Nephron progenitor cell (in vitro differentiated cells): ENCODE data around the gene PRPF19.
A peak's percentile ranks its signal among the peaks of the same experiment; 100 is the strongest.

Source experiments
- DNase-seq: peaks from one replicate; pipeline ENCODE4 v3.0.0; 2021
- H3K27ac Mint-ChIP-seq: 2 replicates; pipeline ENCODE4 v1.8.0; 2021; ENCODE audit warnings: mild to moderate bottlenecking, moderate library complexity, mixed read lengths
- H3K27me3 Mint-ChIP-seq: 2 replicates; pipeline ENCODE4 v1.8.0; 2021; ENCODE audit warnings: mild to moderate bottlenecking, low read depth, mixed read lengths; ENCODE audit not compliant: poor library complexity
- H3K36me3 Mint-ChIP-seq: 2 replicates; pipeline ENCODE4 v1.8.0; 2021; ENCODE audit warnings: low read depth, mixed read lengths
- H3K4me1 Mint-ChIP-seq: 2 replicates; pipeline ENCODE4 v1.8.0; 2021; ENCODE audit warnings: mixed read lengths
- H3K4me3 Mint-ChIP-seq: 2 replicates; pipeline ENCODE4 v1.8.0; 2021; ENCODE audit warnings: mild to moderate bottlenecking, moderate library complexity, mixed read lengths
- H3K9me3 Mint-ChIP-seq: 2 replicates; pipeline ENCODE4 v1.8.0; 2021; ENCODE audit warnings: mild to moderate bottlenecking, moderate library complexity, mixed read lengths
- TF ChIP-seq, protein P1 (sequence below): fragments of 200-600 bp; sonication (generic); IDR thresholded peaks from 2 replicates; pipeline ENCODE4 v1.5.0; 2021; ENCODE audit warnings: antibody characterized with exemption

PRPF19 gene

DNA sequence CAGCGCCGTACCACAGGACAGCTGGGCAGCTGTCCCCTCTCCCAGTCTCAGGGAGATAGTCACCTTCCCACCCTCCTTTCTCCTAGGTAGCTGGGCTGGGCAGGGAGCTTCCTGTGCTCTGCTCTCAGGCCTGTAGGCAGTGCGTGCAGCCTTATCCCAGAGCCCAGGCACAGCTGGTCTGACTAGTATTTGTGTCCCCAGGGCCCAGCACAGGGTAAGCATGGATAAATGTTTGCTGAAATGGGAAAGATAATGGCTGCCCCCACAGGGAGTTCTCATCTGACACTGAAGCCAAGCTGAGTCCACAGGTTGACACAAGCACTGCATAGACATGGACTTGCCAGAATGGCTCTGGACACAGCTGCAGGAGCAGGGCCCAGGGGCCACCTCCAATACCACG is 35.8 kb upstream of the PRPF19 start:
- Mint-ChIP-seq H3K9me3 (no peaks in the 10 kb centered on the region), H3K27me3 (peaks cover 12% of the 10 kb centered on the region), H3K27ac (no peak overlapping the region), H3K4me3 (no peak overlapping the region), H3K4me1 (peaks cover 52% of the 10 kb centered on the region), H3K36me3 (peaks cover 8% of the 10 kb centered on the region)
- no peak for DNase-seq
- TF ChIP-seq, protein P1, sequence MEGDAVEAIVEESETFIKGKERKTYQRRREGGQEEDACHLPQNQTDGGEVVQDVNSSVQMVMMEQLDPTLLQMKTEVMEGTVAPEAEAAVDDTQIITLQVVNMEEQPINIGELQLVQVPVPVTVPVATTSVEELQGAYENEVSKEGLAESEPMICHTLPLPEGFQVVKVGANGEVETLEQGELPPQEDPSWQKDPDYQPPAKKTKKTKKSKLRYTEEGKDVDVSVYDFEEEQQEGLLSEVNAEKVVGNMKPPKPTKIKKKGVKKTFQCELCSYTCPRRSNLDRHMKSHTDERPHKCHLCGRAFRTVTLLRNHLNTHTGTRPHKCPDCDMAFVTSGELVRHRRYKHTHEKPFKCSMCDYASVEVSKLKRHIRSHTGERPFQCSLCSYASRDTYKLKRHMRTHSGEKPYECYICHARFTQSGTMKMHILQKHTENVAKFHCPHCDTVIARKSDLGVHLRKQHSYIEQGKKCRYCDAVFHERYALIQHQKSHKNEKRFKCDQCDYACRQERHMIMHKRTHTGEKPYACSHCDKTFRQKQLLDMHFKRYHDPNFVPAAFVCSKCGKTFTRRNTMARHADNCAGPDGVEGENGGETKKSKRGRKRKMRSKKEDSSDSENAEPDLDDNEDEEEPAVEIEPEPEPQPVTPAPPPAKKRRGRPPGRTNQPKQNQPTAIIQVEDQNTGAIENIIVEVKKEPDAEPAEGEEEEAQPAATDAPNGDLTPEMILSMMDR: no peak

DNA sequence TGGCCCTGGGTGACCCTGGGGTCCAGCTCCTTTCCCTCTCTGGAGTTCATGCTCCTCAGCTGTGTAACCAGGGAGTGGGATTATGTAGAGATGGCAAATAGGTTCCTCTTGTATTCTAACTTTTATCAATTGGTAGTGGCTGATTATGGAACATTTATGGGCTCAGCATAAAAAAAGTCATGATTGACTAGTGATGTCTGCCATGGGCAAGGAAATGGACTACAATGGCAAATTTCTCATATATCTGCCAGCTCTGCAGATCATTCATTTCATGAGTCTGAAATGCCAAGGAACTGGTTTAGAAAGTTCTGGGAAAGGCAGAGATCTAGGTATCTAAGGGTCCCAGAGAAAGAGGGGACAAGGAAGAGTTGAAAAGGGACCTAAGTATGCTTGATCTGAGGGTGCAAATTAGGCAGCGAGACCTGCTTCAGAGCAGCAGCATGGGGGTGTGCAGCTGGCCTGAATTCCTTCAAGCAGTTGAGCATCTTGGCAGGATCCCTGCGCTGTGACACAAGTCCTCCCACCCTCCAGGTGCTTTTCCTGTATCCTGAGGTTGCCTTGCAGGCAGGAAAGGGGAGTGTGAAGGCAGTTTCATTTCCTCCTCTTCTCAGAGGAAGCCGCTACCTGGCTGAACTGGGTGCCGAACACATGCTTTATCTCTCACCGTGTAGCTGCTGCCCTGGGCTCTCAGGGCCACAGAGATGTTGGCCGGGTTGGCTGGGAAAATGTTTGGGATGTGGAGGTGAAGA is 35.2 kb upstream of the PRPF19 start:
- peaks cover 51% of the 10 kb centered on the region for H3K4me1 Mint-ChIP-seq
- DNase-seq: no peak
- H3K27me3 Mint-ChIP-seq: peaks cover 12% of the 10 kb centered on the region
- H3K27ac Mint-ChIP-seq: no peak overlapping the region
- peaks cover 8% of the 10 kb centered on the region for H3K36me3 Mint-ChIP-seq
- TF ChIP-seq, protein P1: no peak
- no peaks in the 10 kb centered on the region for H3K9me3 Mint-ChIP-seq
- H3K4me3 Mint-ChIP-seq: no peak overlapping the region

DNA sequence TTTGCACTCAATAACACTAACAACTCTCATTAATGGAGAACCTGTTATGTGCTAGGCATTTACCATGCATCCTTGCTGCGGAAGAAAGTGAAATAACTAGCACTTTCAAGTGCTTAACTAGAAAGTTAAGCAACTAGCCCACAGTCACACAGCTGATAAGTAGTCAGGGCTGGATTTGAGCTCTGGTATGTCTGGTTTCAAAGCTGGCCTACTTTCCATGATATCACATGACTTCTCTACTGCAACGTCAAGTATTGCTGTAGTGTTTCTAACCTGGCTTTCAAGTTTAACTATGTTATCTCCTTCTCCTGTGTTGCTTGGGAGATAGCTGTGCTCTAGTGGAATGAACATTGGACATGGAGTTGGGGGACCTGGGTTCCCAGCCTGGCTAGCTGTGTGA is 33.5 kb upstream of the PRPF19 start:
- peaks cover 42% of the 10 kb centered on the region for H3K4me1 Mint-ChIP-seq
- H3K4me3 Mint-ChIP-seq: no peak overlapping the region
- DNase-seq: no peak
- H3K9me3 Mint-ChIP-seq: no peaks in the 10 kb centered on the region
- TF ChIP-seq, protein P1: no peak
- peaks cover 13% of the 10 kb centered on the region for H3K36me3 Mint-ChIP-seq
- H3K27me3 Mint-ChIP-seq: peaks cover 9% of the 10 kb centered on the region
- H3K27ac Mint-ChIP-seq: no peak overlapping the region

DNA sequence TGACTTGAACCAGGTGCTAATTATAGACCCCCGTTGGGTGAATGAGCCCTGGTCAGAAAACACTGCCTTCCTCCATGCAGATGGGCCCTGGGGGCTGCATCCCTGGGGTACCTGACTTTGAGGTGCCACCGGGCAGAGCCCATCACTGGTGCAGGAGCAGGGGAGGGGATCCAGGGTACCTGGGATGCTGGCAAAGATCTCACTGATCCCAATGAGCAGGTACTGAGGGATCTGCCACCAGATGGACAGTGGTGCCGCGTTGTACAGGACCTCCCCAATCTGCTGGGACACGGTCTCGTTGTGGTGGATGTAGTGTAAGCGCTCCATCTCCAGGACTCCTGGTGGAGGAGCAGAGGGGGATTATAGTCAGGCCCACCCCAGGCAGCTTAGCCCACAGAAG is 32.9 kb upstream of the PRPF19 start:
- TF ChIP-seq, protein P1: no peak
- Mint-ChIP-seq H3K9me3 (no peaks in the 10 kb centered on the region), H3K4me3 (no peak overlapping the region), H3K27me3 (peaks cover 8% of the 10 kb centered on the region), H3K36me3 (peaks cover 13% of the 10 kb centered on the region), H3K4me1 (peaks cover 40% of the 10 kb centered on the region), H3K27ac (no peak overlapping the region)
- no peak for DNase-seq

DNA sequence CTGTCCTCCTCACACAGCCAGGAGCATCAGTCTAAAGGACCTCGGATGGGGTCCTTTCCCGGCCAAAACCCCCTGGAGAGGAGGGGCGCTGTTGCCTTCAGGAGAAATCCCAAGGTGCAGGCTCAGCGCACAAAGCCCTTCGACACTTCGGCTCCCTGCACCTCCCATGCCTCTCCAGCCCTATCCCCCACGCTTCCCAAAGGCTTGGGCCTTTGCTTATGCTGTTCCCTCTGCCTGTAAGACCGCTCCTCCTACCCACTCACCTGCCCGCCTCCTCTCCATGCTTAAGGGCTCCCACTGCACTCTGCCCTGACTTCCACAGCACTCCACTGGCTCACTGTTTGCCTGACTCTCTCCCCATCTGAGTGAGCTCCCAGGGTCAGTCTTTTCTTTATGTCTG is 32.1 kb upstream of the PRPF19 start:
- peaks cover 19% of the 10 kb centered on the region for H3K36me3 Mint-ChIP-seq
- H3K27me3 Mint-ChIP-seq: peaks cover 5% of the 10 kb centered on the region
- no peaks in the 10 kb centered on the region for H3K9me3 Mint-ChIP-seq
- peak overlapping the region; percentile 86 for H3K27ac Mint-ChIP-seq
- peak overlapping the region; percentile 18 for H3K4me3 Mint-ChIP-seq
- DNase-seq: no peak
- TF ChIP-seq, protein P1: no peak
- peaks cover 45% of the 10 kb centered on the region for H3K4me1 Mint-ChIP-seq

DNA sequence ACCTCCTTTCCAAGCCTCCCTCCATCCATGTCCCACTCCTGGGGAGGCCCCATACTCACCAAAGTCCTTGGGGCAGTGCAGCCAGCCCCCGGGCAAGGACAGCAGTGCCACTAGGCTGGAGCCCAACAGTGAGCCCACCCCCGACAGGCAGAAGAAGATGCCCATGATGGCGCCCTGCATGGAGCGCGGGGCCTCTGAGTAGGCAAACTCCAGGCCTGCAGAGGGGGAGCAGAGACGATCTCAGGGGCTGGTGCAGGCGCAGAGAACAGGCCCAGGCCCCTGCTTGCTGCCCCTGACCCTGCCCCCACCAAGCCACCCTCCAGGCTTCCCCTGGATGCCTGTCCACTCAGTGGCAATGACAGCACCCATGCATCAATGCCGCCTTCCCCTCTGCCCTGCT is 31.4 kb upstream of the PRPF19 start:
- H3K36me3 Mint-ChIP-seq: peaks cover 19% of the 10 kb centered on the region
- peak overlapping the region; percentile 94 for H3K27ac Mint-ChIP-seq
- peaks cover 5% of the 10 kb centered on the region for H3K27me3 Mint-ChIP-seq
- peaks cover 38% of the 10 kb centered on the region for H3K4me1 Mint-ChIP-seq
- no peak for DNase-seq
- no peak overlapping the region for H3K4me3 Mint-ChIP-seq
- TF ChIP-seq, protein P1: no peak
- no peaks in the 10 kb centered on the region for H3K9me3 Mint-ChIP-seq
